ENCODE results near the gene WDFY4.

DNA sequence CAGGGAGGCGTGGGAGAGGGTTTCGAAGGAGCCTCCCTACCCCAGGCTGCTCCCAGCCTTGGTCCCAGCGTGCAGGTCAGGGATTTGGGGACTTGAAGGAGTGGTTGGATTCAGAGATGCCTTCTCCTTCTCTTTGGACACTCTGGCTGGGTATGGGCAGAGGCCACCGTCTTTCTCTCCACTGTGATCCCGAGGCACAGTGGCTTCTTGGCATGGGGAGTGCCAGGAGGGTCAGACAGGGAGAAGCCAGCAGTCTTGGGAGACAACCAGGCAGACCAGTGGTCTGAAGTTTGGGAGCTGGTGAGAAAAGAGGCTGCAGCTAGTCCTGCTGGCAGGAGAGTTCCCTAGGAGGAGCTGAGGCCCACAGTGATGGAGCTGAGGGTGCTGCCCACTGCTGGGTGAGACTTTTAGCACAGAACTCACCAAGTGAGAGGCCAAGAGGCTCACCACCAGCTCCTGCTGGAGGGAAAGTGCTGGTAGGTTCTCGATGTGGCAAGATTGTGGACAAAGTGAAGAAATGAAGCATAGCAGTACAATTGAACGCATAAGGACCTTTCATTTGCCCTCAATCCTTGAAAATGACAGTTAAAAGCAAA, 35.2 kb upstream of the WDFY4 start:
- TF ChIP-seq POLR2A (IDR thresholded peaks at IDR 0.05) (no peak), EP300 (IDR thresholded peaks at IDR 0.05) (no peak), POLR2AphosphoS5 (IDR thresholded peaks at IDR 0.05) (no peak)
- TF ChIP-seq, protein P1, sequence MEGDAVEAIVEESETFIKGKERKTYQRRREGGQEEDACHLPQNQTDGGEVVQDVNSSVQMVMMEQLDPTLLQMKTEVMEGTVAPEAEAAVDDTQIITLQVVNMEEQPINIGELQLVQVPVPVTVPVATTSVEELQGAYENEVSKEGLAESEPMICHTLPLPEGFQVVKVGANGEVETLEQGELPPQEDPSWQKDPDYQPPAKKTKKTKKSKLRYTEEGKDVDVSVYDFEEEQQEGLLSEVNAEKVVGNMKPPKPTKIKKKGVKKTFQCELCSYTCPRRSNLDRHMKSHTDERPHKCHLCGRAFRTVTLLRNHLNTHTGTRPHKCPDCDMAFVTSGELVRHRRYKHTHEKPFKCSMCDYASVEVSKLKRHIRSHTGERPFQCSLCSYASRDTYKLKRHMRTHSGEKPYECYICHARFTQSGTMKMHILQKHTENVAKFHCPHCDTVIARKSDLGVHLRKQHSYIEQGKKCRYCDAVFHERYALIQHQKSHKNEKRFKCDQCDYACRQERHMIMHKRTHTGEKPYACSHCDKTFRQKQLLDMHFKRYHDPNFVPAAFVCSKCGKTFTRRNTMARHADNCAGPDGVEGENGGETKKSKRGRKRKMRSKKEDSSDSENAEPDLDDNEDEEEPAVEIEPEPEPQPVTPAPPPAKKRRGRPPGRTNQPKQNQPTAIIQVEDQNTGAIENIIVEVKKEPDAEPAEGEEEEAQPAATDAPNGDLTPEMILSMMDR (IDR thresholded peaks at IDR 0.05), result no peak

All from gastroesophageal sphincter (tissue), 3 donors.